HL-60 (cell line): ENCODE data around the gene ZBTB45.

Experiments used
- DNase-seq, 2 experiments: peaks; one replicate each; pipeline ENCODE4 v3.0.0-alpha.2; 2010 to 2020; ENCODE audit warnings: low read depth in 1 of 2, low spot score in 1 of 2
- H3K27ac ChIP-seq: fragments of 250-450 bp; sonication (Bioruptor Pico); replicated peaks from 2 replicates; pipeline ENCODE4 v1.5.1; 2020; ENCODE audit warnings: mild to moderate bottlenecking, moderate library complexity
- H3K27me3 ChIP-seq: fragments of 250-450 bp; sonication (Bioruptor Pico); 2 replicates; pipeline ENCODE4 v1.5.1; 2021; ENCODE audit warnings: mild to moderate bottlenecking, moderate library complexity; ENCODE audit not compliant: insufficient read depth, poor library complexity, severe bottlenecking
- H3K4me3 ChIP-seq: replicated peaks from 2 replicates; pipeline ENCODE4 v1.5.1; 2011; ENCODE audit warnings: mild to moderate bottlenecking, control low read depth, low read length; ENCODE audit not compliant: insufficient read depth
- GABPA ChIP-seq: IDR thresholded peaks from 2 replicates; pipeline ENCODE4 v1.6.1; 2012; ENCODE audit warnings: low read depth
- POLR2AphosphoS5 ChIP-seq: IDR thresholded peaks from 2 replicates; pipeline ENCODE4 v1.6.1; 2012; ENCODE audit warnings: low read depth
- SPI1 ChIP-seq: IDR thresholded peaks from 2 replicates; pipeline ENCODE4 v1.6.1; 2012; ENCODE audit warnings: low read depth, mild to moderate bottlenecking, borderline replicate concordance
- TF ChIP-seq, protein P1 (sequence below): IDR thresholded peaks from one replicate; pipeline ENCODE4 v1.5.1; 2011; ENCODE audit warnings: low read length, control low read depth, inconsistent platforms; ENCODE audit not compliant: insufficient read depth
- TF ChIP-seq, protein P2 (sequence below): IDR thresholded peaks from 2 replicates; pipeline ENCODE4 v1.6.1; 2012; ENCODE audit warnings: low read depth; ENCODE audit not compliant: insufficient replicate concordance

Gene ZBTB45

DNA sequence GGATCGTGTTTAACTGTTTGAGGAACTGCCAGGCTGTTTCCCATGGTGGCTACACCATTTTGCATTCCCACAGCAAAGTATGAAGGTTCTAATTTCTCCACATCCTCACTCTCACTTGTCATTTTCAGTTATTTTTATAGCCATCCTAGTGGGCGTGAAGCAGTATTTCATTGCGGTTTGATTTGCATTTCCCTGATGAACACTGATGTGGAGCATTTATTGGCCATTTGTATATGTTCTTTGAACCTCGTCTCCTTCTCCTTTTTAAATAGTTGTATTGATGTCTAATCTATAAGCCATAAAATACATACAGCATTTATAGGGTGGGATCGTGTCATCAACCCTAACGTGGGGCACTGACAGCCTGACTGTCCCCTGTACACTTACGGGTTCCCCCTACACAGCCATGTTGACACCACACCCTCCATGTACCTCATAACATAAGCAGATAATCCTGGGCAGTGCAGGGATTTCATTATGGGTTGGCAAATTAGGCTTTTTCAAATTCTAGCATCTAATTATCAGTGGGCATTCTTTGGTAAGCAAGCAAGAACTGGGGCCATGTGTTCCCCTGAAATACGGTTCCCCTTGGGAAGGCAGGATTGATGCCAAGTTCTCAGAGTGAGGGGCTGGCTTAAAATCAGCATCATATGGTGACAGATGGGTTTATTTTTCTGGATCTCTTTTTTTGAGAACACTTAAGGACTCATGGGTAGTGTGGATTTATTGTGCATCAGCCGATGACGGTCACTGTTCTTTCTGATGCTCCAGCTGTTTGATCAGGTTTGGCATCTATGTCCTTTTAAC is 11.6 kb upstream of the ZBTB45 start:
- DNase-seq, result no peak
- H3K27me3 ChIP-seq, result no peaks in the 10 kb centered on the region
- TF ChIP-seq, protein P1, sequence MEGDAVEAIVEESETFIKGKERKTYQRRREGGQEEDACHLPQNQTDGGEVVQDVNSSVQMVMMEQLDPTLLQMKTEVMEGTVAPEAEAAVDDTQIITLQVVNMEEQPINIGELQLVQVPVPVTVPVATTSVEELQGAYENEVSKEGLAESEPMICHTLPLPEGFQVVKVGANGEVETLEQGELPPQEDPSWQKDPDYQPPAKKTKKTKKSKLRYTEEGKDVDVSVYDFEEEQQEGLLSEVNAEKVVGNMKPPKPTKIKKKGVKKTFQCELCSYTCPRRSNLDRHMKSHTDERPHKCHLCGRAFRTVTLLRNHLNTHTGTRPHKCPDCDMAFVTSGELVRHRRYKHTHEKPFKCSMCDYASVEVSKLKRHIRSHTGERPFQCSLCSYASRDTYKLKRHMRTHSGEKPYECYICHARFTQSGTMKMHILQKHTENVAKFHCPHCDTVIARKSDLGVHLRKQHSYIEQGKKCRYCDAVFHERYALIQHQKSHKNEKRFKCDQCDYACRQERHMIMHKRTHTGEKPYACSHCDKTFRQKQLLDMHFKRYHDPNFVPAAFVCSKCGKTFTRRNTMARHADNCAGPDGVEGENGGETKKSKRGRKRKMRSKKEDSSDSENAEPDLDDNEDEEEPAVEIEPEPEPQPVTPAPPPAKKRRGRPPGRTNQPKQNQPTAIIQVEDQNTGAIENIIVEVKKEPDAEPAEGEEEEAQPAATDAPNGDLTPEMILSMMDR, result no peak
- no peak overlapping the region for H3K27ac ChIP-seq
- no peak overlapping the region for H3K4me3 ChIP-seq

DNA sequence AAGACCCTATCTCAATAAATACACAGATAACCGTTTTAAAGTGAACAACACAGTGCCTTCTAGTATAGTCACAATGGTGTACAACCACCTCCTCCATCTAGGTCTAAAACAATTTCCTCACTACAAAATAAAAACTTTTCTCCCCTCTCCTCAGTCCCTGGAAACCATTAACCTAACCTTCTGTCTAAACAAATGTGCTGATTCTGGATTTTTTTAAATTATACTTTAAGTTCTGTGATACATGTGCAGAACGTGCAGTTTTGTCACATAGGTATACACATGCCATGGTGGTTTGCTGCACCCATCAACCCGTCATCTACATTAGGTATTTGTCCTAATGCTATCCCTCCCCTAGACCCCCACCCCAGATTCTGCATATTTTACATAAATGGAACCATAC is 9.8 kb upstream of the ZBTB45 start:
- Histone ChIP-seq H3K27me3 (no peaks in the 10 kb centered on the region), H3K27ac (no peak overlapping the region), H3K4me3 (no peak overlapping the region)
- no peak for DNase-seq
- TF ChIP-seq, protein P2, sequence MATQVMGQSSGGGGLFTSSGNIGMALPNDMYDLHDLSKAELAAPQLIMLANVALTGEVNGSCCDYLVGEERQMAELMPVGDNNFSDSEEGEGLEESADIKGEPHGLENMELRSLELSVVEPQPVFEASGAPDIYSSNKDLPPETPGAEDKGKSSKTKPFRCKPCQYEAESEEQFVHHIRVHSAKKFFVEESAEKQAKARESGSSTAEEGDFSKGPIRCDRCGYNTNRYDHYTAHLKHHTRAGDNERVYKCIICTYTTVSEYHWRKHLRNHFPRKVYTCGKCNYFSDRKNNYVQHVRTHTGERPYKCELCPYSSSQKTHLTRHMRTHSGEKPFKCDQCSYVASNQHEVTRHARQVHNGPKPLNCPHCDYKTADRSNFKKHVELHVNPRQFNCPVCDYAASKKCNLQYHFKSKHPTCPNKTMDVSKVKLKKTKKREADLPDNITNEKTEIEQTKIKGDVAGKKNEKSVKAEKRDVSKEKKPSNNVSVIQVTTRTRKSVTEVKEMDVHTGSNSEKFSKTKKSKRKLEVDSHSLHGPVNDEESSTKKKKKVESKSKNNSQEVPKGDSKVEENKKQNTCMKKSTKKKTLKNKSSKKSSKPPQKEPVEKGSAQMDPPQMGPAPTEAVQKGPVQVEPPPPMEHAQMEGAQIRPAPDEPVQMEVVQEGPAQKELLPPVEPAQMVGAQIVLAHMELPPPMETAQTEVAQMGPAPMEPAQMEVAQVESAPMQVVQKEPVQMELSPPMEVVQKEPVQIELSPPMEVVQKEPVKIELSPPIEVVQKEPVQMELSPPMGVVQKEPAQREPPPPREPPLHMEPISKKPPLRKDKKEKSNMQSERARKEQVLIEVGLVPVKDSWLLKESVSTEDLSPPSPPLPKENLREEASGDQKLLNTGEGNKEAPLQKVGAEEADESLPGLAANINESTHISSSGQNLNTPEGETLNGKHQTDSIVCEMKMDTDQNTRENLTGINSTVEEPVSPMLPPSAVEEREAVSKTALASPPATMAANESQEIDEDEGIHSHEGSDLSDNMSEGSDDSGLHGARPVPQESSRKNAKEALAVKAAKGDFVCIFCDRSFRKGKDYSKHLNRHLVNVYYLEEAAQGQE, result no peak
- TF ChIP-seq SPI1, result no peak
- no peak for TF ChIP-seq GABPA
- no peak for TF ChIP-seq POLR2AphosphoS5
- TF ChIP-seq, protein P1, result no peak

DNA sequence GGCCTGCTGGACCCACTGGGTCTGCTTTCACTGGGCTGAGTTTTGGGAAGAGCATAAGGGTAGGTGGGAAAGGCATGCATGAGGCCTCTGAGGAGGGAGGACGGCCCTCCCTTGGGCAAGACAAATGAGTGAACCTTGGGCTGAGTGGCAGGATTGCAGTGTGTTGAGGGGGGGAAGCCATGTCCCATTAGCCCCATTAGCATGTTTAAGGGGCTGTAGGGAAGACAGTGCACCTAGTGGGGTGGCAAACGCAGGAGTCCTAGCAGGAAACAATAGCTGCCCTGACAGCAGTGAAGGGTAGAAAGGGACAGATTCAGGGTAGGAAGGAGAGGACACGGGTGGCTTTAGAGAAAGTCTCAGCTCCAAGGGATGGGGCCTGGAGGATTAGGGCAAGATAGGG is 3.1 kb upstream of the ZBTB45 start:
- Histone ChIP-seq H3K27me3 (no peaks in the 10 kb centered on the region), H3K27ac (no peak overlapping the region), H3K4me3 (no peak overlapping the region)
- TF ChIP-seq POLR2AphosphoS5 (no peak), SPI1 (no peak), GABPA (no peak)
- TF ChIP-seq, protein P2, result no peak
- TF ChIP-seq, protein P1, result no peak
- no peak for DNase-seq

DNA sequence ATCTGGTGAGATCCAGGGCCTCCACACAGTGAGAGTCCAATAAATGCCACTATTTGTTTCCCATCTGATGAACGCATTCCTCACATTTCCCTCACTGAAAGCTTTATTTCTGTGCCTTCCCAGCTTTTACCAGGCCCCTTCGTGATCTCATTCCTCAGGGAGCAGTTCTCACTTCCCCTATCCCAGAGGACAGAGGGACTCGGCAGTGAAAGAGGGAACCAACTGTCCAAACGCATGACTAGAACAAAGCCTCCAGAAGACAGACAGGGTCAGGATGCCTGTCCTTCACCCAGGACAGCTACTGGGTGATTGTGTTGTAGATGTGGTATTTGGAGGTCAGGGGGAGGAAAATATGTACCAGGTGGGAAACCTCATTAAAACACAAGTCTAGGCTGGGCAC is 2.0 kb upstream of the ZBTB45 start:
- TF ChIP-seq, protein P2, result no peak
- no peak for TF ChIP-seq GABPA
- TF ChIP-seq, protein P1, result no peak
- no peak for TF ChIP-seq SPI1
- TF ChIP-seq POLR2AphosphoS5, result no peak
- Histone ChIP-seq H3K27ac (no peak overlapping the region), H3K27me3 (no peaks in the 10 kb centered on the region), H3K4me3 (no peak overlapping the region)
- no peak for DNase-seq
